ENCODE data around the gene MNT. TPM values are rescaled to one million over a fixed set of nuclear protein-coding genes. Genes with fewer than 3 reads are reported as not detected.
A peak's percentile ranks its signal among the peaks of the same experiment; 100 is the strongest.

MNT gene
- total and polyA plus RNA-seq, 9 of the 15 experiments (the other 6 are each of a cell fraction or from before 2014, with no cell fraction given): 0.18 to 23.8 (median 5.3) TPM

- TF ChIP-seq GABPB2 (CRISPR knock-in tag; conservative IDR thresholded peaks at IDR 0.05) (no peak), E2F6 (IDR thresholded peaks at IDR 0.05; ENCODE audit: borderline replicate concordance in 1 of 2, extremely low read depth in 1 of 2, insufficient read depth in 1 of 2, insufficient read length in 1 of 2, low read depth in 1 of 2, low read length in 1 of 2, poor library complexity in 1 of 2, severe bottlenecking in 1 of 2) (peak in 1 of 2 experiments; percentile 64), KLF16 (IDR thresholded peaks at IDR 0.05) (no peak), POLR2AphosphoS5 (IDR thresholded peaks at IDR 0.05; ENCODE audit: control insufficient read depth, insufficient read depth, low read depth, low read length) (peak; percentile 67; the same call in 1 of the 2 replicates), HDAC6 (IDR thresholded peaks at IDR 0.05; ENCODE audit: low read depth, low read length) (no peak), PCBP2 (IDR thresholded peaks at IDR 0.05; ENCODE audit: low read depth, low read length, poor library complexity, severe bottlenecking) (no peak), CHD4 (IDR thresholded peaks at IDR 0.05; ENCODE audit: insufficient read depth, insufficient replicate concordance, low read depth, low read length, poor library complexity, severe bottlenecking) (no peak), PTRF (tag; IDR thresholded peaks at IDR 0.05) (no peak), PBX2 (CRISPR knock-in tag; IDR thresholded peaks at IDR 0.05; ENCODE audit: low read depth) (no peak), PBX2 (tag; conservative IDR thresholded peaks at IDR 0.05; ENCODE audit: low read depth) (no peak)
- TF ChIP-seq, protein P1, sequence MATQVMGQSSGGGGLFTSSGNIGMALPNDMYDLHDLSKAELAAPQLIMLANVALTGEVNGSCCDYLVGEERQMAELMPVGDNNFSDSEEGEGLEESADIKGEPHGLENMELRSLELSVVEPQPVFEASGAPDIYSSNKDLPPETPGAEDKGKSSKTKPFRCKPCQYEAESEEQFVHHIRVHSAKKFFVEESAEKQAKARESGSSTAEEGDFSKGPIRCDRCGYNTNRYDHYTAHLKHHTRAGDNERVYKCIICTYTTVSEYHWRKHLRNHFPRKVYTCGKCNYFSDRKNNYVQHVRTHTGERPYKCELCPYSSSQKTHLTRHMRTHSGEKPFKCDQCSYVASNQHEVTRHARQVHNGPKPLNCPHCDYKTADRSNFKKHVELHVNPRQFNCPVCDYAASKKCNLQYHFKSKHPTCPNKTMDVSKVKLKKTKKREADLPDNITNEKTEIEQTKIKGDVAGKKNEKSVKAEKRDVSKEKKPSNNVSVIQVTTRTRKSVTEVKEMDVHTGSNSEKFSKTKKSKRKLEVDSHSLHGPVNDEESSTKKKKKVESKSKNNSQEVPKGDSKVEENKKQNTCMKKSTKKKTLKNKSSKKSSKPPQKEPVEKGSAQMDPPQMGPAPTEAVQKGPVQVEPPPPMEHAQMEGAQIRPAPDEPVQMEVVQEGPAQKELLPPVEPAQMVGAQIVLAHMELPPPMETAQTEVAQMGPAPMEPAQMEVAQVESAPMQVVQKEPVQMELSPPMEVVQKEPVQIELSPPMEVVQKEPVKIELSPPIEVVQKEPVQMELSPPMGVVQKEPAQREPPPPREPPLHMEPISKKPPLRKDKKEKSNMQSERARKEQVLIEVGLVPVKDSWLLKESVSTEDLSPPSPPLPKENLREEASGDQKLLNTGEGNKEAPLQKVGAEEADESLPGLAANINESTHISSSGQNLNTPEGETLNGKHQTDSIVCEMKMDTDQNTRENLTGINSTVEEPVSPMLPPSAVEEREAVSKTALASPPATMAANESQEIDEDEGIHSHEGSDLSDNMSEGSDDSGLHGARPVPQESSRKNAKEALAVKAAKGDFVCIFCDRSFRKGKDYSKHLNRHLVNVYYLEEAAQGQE (IDR thresholded peaks at IDR 0.05; ENCODE audit: borderline replicate concordance): 0 out of 2 replicates have a peak, but pooled peaks have one; percentile 16
- TF ChIP-seq, protein P1 (CRISPR knock-in tag; IDR thresholded peaks at IDR 0.05; ENCODE audit: low read depth): no peak
- TF ChIP-seq, protein P2, sequence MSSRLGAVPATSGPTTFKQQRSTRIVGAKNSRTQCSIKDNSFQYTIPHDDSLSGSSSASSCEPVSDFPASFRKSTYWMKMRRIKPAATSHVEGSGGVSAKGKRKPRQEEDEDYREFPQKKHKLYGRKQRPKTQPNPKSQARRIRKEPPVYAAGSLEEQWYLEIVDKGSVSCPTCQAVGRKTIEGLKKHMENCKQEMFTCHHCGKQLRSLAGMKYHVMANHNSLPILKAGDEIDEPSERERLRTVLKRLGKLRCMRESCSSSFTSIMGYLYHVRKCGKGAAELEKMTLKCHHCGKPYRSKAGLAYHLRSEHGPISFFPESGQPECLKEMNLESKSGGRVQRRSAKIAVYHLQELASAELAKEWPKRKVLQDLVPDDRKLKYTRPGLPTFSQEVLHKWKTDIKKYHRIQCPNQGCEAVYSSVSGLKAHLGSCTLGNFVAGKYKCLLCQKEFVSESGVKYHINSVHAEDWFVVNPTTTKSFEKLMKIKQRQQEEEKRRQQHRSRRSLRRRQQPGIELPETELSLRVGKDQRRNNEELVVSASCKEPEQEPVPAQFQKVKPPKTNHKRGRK (tag; IDR thresholded peaks at IDR 0.05): no peak
Observed at GRCh38 chr17:2400877-2401425, at the start of gene MNT (continued).

Data from K562 (cell line).